ENCODE results near the gene ARSB.
"Not testable (repeated sequence)": the region's sequence is repeated elsewhere in the genome, so short reads cannot be mapped to it uniquely, and the experiment has no call there.

Gene ARSB

DNA sequence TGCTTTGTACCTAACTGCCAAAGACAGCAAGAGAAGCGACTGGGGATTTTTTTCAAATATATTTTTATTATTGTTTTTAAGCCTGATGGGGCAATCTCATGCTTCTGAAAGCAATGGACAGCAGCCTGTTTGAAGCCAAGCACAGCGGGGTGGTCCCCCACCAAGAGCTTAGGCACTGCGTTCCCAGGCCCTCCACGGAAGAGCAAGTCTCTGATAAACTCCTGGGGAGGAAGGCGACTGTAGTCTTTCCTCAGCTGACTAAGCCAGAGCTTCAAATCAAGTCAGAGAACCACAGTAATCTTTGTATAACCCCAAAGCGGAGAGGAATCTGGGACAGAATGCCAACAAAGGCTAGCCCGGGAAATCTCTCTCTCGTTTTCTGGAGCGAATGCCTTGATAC lies 54.4 kb downstream of the ARSB start:
- FAIRE-seq, result no peak

DNA sequence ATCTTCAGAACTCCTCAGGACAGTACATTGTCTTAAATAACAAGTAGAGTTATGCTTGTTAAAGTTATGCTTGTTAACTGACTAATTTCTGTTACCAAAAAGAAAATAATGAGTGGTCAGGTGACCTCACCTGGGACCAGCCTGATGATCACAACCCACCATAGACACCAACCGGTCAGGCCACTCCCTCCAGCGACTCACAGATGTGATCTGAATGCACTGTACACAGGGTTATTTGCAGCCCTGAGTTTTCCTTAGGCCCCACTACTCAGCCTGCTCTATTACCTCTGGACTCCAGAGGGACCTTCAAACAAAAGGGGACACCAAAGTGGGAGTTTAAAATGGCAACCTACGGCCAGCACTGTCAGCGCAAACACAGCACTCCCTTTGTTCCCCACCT lies 55.3 kb downstream of the ARSB start:
- FAIRE-seq, result no peak

DNA sequence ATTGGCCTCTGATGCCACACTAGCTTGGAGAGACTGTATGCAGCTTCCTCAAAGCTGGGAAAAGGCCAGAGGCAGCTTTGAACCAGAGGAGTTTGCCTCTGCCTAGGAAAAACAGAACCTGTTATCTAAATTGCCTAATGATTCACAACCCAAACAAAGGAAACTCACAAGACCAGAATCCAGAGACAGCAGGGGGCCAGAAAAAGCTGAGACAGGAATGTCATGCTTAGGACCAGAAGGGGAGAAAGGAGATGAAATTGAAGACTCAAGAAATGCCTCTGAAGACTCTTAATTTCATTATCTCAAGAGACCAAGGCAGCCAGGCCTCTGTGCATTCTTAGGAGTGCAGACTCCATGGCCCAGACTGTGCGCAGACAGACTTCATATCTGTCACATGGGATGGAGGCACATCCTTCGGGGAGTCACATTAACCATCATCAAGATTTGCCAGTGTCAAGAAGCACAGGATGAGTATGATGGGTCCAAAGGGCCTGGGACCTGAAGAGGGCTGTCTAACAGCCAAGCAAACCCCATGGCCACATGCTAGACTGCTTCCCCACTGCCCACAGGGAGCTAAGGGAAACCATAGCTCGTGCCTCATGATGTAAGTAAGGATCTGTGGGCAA lies 57.3 kb downstream of the ARSB start:
- no peak for FAIRE-seq

DNA sequence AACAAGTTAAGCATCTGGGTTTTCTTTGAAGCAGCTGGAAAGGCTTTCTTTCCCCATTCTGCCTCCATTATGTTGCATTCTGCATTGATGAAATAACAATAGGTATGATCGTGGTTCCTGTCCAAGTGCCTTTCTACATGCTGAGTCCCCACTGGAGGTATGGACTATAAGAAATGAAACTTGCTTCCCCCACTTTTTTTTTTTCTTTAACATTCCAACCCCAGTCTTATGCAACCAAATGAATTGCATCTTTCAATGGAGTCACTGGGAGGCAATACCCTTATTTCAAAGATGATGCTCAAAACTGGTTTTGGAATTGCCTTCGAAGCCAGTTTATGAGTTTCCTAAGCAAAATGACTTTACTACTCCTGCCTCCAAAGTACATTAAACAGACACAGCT lies 58.9 kb downstream of the ARSB start:
- FAIRE-seq, result no peak

DNA sequence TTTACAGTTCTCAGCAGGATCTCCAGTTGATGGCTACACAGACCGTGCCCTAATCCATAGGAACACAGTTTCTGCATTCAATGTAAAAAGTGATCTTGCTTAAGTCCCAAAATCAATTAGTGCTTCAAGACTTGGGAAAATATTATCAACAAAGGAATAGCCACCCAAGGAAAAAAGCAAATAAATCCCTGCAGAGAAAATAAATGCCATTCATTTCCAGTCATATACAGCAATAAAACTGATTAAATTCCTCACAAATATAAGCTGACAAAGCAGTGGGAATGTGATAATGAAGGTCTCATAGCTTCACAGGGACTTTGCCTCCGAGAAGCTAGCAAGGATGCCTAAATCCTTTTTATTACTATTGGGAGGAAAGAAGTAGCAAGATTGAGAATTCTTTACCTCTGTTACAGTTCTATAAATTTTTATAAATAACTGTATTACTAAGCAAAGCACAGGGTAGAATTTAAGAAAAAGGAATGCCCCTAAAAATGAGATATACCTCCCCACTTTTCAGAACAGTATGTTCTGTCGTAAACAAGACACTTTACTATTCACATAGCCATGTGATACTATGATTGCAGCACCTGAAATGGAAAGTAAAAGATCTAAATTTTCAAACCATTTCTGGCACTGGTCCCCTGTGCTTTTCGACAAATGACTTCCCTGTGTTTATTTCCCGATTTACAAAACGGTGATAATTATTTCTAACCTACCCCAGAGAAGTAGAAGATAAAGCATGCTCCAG lies 59.8 kb downstream of the ARSB start:
- no peak for FAIRE-seq

DNA sequence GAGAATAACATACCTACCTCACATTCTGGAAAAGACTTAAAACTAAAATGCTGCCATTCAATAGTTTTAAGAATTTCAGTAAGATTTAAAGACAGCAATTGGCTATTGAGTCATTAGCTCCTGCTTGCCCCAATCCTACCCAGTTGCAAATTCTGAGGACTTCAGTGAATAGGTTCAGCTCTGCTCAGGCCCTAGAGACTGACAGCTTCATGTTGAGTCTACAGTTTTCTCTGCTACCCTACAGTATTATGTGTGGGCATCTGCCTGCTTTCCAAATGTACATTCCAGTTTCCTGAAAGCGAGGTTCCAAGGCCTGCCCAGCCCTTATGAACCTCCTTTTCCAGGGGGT lies 61.5 kb downstream of the ARSB start:
- no peak for FAIRE-seq

DNA sequence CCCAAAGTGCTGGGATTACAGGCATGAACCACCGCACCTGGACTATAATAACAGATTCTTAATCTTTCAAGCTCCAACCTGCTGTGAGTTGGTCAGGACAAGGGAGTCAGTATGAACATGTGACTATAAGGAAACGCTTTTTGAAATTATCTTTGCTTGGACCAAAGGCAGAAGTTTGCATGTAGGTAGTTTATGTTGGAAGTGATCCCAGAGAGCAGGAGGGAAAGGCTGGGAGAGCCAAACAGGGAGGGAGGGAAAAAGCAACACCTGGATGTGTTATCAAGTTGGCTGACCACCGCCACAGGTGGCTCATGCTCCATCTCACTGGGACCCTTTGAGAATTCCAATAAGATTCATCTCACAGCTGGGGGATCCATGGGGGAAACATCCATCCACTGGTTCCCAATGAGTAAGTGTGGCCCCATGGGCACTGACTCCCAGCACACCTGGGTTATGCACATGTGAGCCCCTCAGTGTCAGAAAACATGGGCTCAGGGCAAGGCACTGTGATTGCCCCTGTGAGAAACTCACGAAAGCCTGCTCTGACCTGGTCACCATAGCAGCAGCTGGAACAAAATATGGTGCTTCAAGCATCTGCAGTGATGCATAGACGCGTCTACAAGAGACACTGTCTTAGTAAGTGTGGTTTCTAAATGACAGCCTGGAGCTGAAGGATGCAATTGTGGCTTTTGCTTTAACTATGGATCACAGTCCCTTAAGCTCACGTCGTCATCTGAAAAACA lies 62.1 kb downstream of the ARSB start:
- FAIRE-seq, result no peak

DNA sequence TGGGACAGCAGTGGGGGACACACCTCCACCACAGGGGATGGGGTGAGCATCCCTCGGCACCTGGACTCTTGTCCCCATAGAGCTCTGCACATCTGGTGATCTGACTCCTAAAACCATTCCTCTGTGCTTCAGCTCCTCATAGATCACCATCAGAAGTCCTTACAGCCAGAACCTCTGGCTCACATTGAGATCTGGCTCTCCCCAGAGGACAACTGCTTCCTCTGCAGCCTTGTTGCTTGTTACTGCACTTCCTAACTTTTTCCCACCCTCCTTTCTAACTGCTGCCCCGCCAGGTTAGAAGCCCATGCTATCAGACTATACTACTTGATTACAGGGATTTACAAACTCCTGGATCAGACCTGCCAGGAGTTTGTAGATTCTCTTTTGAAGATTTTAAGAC lies 64.5 kb downstream of the ARSB start:
- no peak for FAIRE-seq

DNA sequence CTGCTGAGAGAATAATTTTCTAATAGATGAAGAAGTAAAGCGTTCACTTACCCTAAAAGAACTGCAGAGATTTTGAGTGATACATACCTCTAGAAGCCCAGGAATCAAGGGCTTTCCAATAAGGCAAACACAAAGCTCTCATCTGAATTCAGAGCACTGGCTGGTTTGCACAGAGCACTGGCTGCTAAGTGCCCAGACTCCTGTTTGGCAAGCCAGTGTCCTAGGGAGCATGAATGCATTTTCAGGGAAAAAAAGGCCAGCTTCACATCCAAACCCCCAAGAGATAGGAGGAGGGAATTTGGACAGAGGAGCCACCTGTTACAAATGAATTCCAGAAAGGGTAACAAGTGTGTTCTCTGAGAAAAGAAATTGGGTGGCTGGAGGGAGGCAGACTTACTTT lies 65.3 kb downstream of the ARSB start:
- no peak for FAIRE-seq

DNA sequence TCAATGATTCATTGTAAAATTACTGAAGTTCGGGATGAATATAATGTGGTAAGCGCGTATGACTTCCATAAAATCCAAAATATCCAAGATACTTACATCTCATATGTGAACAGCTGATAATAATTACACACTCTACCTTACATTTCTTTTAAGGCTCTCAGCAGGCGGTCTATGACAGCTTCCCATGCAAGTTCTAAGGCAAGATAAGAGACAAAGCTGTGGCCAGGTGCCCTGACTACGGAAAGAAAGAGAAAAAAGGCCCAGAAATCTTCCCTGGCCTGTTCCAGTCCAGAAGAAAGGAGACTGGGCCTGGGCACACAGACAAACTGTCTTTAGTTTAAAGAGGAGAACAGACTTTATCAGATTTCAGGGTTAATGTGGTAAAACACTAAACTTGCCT lies 69.1 kb downstream of the ARSB start:
- FAIRE-seq, result no peak

DNA sequence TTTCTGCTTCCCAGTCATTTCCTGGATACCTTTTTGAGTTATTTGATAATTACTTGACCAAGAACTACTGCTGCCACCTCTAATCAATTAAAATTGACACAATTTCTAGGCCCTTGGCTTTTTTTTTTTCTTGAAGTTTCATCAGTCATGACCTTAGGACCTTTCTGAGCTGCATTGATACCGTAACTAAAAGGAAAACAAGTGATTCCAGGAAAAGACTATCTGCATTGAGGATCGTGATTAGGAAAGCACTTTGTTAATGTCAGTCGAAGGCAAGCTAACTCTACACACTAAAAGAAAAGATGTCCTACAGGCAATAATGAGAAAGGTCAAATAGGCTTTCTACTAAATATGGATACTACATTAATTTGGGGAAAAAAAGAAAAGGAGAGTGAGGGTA lies 69.9 kb downstream of the ARSB start:
- no peak for FAIRE-seq

DNA sequence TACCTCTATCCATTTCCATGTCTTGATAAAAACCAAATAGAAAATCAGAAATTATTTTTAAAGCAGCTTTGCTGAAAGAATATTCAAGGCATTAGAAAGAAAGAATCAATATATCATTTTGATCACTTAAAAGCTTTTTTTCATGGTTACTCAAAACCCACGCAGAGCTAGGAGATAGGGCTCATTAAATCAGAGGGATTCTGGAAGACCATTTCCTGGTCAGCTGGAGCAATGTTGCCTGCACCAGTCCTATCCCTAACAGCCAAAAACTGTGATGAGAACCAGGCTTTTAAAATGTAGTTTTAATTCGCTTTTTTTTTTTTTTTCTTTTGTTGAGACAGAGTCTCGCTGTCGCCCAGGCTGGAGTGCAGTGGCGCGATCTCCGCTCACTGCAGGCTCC lies 72.3 kb downstream of the ARSB start:
- no peak for FAIRE-seq

DNA sequence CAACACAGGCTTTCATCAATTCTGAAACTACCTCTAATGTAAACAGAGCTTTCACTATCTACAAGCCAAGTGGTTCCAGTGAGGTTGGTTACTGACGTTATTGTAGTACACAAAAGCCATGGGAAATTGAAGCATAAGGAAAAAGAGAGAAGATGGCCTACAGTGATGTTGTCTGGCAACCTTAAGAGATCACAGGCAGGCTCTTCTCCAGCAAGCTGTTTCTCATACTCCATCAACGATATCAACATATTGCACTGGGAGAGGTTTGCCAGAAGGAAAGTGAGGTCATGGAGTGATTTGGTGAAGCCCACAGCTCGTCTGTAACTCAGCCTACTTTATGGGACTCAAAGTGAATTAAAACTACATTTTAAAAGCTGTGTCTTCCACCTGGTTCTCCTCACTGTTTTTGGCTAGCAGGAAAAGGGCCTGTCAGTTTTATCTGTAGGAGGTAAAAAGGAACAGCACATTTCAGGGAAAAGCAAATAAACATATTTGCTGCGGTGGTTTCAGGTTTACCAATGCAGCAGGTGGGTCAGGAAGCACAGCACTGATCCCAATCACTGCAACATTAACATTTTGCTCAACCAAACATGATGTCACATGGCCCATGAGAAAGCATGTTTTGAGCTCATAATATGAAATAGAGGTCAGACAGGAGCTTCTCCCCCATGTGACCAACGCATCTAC lies 72.9 kb downstream of the ARSB start:
- no peak for FAIRE-seq

DNA sequence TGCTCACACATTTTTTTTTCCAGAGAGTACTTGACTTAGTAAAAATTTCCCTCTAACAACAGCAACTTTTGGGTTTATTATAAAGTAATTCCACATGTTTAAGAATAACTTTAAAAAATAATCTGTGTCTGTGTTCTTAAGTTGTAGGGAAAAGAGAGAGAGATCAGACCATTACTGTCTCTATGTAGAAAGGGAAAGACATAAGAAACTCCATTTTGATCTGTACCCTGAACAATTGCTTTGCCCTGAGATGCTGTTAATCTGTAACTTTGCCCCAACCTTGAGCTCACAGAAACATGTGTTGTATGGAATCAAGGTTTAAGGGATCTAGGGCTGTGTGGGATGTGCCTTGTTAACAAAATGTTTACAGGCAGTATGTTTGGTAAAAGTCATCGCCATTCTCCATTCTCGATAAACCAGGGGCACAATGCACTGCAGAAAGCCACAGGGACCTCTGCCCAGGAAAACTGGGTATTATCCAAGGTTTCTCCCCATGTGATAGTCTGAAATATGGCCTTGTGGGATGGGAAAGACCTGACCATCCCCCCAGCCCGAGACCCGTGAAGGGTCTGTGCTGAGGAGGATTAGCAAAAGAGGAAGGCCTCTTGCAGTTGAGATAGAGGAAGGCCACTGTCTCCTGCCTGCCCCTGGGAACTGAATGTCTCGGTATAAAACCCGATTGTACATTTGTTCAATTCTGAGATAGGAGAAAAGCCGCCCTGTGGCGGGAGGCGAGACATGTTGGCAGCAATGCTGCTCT lies 75.7 kb downstream of the ARSB start:
- not testable (repeated sequence) for FAIRE-seq

DNA sequence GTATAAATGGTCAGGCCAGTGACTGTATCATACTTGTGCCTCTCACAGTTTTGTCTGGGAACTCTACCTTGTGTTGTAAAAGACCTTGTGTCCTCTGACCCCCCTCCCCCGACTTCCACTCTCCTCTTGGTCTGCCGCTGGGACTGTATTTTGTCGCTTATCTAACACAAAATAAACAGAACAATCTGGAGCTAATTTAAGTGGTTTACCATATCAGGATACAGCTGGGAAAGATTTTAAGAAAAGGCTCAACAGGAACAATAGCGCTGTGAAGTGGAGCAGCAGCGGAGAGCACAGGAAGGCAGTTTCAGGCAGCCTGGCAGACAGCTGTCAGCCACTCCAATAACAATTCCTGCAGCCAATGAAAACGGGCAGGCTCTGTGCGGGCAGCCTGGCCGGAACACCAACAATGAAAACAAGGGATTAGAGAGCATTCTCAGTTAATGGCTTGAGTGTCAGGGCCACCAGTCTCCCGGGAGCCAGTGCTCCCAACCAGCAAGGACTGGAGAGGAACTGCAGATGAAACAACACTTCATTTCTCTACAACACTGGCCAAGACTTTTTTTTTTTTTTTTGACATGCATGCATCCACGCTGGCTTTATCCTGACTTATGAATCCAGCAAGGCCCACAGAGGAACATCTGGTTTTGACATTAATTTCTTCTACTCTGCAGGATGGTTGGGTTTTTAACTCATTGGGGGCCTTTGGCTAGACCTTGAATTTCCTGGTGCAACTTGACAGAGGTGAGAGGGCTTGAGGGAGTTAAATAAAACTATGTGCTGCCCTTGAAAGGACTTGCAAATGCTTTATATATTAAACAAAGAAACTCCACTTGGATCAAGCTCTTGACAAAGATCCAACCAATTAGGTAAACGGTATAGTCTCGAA lies 76.7 kb downstream of the ARSB start:
- FAIRE-seq, result no peak

DNA sequence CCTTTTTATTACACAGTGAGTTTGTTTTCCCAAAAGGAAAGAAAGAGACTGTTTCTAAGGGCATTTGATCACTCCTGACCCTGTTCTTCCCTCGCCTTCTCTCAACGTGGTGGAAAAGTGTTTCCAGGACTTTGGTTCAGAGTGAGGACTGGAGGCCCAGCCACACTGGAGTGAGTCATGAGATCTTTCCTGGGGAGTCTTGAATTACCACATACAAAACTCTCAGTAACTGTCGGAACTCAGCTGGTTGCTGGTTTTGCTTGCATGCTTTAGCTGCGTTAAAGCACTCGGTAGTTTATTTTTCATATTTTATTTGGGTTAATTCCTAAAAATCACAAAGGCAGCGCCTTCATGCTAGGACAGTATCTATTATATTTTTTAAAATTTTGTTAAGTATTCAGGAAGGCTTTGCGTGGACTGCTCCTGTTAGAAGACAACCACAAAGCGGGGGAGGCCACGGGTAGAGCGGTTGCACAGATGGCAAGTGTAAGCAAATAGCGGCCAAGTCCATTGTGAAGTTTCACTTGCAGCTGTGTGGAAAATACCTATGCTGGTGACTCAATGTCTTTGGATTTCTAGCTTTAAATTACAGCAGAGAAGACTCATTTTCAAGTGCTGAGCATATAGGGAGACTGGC lies 77.7 kb downstream of the ARSB start:
- FAIRE-seq, result no peak

DNA sequence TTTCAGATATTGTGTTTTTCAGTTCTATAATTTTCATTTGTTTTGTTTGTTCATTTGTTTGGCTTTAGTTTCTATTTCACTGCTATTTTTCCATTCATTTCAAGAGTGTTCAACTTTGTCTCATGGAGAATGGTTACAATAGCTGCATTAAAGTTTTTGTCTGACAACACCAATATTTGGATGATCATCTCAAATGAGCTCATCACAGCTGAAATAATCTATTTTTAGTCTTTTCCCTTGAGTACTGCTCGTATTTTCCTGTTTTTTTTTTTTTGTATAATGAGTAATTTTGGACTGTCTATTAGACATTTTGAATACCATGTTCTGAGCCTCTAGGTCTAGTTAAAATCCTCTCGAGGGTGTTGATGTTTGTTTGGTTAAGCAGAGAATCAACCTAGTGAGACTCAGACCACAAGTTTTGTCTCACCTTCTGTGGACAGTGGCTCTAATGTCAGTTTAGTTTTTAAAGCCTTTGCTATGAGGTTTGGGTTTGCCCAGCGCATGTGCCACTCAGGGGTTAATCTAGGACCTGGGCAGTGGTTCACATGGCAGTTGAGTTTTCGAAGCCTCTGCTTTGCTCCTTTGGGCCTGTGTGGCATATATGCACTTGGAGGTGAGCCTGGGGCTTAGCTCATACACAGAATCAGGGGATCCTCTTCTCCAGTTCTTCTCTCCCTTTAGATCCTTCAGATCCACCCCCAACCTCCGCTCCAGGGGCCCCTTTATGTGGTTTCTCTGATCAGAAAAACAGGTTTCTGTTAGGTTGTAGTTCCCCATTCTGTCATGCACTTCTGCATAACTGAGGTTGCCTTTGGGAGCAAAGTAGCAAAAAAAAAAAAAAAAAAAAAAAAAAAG lies 79.8 kb downstream of the ARSB start:
- no peak for FAIRE-seq

DNA sequence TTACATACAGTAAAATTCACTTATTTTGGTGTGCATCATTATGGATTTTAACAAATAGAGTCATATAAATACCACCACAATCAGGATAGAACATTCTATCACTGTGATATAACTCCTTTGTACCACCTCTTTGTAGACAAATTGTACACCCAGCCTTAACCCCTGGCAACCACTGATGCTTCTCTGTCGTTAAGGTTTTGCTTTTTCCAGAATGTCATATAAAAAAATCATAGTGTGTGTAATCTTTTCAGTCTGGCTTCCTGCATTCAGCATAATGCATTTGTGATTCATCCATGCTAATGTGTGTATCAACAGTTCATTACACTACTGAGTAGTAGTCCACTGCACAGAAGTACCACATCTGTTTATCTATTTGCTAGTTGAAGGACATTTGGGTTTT lies 81.2 kb downstream of the ARSB start:
- FAIRE-seq, result no peak

DNA sequence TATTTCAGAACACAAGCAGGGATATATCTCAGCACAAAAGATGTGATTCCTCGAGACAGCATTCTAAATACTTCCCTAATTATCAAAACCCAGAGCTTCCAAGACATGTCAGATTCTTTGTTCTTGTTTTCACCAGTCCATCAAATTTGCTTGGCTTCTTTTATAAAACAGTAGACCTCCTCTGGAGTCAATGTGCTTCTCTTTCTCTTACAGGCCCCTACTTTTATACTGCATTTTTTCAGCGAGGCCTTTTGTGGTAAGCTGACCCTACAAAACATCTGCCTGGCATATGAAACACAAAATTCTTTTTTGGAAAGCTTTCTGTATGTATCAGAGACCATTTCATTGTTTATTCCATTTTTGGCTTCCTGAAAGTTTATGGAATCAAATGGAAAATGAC lies 81.8 kb downstream of the ARSB start:
- no peak for FAIRE-seq

DNA sequence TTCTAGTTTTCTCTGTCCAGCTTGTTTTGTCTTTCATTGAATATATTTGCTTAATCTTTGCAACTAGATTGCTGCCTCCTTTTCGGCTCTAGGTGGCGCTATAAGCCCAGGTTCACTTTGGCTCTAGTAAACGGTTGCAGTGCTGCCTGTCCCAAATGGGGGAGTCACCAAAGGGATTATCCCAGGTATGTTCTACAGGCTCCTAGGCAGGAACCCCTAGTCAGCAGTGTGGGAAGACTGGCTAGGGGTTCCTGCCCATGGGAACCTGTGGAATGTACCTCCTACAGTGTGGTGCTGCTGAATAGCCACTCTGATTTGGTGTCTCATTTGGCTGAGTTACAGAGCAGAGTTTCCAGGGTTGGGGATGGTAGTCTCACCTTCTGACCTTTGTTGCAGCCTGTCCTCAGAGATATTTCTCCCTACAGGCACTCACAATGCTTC lies 85.2 kb downstream of the ARSB start:
- FAIRE-seq, result peak; percentile 19

Data from TTC549 (cell line).